ENCODE measurements around the gene CNTN4. TPM values are rescaled to one million over a fixed set of nuclear protein-coding genes. Genes with fewer than 3 reads are reported as not detected.

Gene CNTN4
- total and polyA plus RNA-seq, 4 donors: 1.2 to 3.8 (median 2.6) TPM

DNA sequence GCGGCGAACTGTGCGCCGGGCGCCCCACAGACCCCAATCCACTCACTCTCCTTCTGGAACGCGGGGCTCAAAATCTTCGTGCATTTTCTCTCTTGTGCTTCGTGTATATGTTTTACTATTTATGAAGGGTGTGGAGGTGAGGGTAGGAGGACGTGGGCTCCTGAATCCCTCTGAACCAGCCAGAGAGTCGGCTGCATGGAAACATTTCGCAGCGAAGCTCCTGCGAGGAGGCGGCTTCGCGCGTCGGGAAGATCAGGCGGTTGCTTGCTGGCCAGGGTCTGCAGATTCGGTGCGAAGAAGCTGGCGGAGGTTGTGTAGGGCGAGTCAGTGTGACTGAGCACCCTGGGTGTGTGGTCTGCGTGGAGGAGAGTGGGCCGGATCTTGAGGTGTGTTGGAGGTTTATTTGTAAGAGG lies 1.1 kb downstream of the CNTN4 start:
- H3K4me3 ChIP-seq (ENCODE audit: low read depth in 1 of 3, low read length in 3 of 3): peak overlapping the region in 1 of 3 donors; percentile 53
- no peaks in the 10 kb centered on the region for H3K36me3 ChIP-seq (ENCODE audit: control insufficient read depth in 4 of 4, insufficient read depth in 3 of 4, low read depth in 1 of 4, low read length in 3 of 4)
- no peak overlapping the region for H3K27ac ChIP-seq (ENCODE audit: low read depth in 1 of 2, low read length in 2 of 2)
- TF ChIP-seq, protein P1, sequence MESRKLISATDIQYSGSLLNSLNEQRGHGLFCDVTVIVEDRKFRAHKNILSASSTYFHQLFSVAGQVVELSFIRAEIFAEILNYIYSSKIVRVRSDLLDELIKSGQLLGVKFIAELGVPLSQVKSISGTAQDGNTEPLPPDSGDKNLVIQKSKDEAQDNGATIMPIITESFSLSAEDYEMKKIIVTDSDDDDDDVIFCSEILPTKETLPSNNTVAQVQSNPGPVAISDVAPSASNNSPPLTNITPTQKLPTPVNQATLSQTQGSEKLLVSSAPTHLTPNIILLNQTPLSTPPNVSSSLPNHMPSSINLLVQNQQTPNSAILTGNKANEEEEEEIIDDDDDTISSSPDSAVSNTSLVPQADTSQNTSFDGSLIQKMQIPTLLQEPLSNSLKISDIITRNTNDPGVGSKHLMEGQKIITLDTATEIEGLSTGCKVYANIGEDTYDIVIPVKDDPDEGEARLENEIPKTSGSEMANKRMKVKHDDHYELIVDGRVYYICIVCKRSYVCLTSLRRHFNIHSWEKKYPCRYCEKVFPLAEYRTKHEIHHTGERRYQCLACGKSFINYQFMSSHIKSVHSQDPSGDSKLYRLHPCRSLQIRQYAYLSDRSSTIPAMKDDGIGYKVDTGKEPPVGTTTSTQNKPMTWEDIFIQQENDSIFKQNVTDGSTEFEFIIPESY (IDR thresholded peaks at IDR 0.05): no peak
- TF ChIP-seq FOXA2 (IDR thresholded peaks at IDR 0.05): no peak
- no peak for TF ChIP-seq NR2F2 (IDR thresholded peaks at IDR 0.05)
- no peak for TF ChIP-seq EGR1 (IDR thresholded peaks at IDR 0.05; ENCODE audit: low read depth in 2 of 2)
- TF ChIP-seq GABPA (IDR thresholded peaks at IDR 0.05 in 1 of 2, conservative IDR thresholded peaks at IDR 0.05 in 1 of 2): no peak
- no peak for TF ChIP-seq YY1 (IDR thresholded peaks at IDR 0.05)
- no peak for TF ChIP-seq JUND (IDR thresholded peaks at IDR 0.05)
- TF ChIP-seq, protein P2, sequence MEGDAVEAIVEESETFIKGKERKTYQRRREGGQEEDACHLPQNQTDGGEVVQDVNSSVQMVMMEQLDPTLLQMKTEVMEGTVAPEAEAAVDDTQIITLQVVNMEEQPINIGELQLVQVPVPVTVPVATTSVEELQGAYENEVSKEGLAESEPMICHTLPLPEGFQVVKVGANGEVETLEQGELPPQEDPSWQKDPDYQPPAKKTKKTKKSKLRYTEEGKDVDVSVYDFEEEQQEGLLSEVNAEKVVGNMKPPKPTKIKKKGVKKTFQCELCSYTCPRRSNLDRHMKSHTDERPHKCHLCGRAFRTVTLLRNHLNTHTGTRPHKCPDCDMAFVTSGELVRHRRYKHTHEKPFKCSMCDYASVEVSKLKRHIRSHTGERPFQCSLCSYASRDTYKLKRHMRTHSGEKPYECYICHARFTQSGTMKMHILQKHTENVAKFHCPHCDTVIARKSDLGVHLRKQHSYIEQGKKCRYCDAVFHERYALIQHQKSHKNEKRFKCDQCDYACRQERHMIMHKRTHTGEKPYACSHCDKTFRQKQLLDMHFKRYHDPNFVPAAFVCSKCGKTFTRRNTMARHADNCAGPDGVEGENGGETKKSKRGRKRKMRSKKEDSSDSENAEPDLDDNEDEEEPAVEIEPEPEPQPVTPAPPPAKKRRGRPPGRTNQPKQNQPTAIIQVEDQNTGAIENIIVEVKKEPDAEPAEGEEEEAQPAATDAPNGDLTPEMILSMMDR (IDR thresholded peaks at IDR 0.05; ENCODE audit: low read depth, low read length, missing input control): no peak
- no peak for TF ChIP-seq RXRA (IDR thresholded peaks at IDR 0.05)
- TF ChIP-seq SP1 (IDR thresholded peaks at IDR 0.05): no peak
- peaks cover 2 to 9% (median 4%) of the 10 kb centered on the region in 4 donors for H3K27me3 ChIP-seq (ENCODE audit: control insufficient read depth in 4 of 4, insufficient read depth in 4 of 4, low read length in 3 of 4)
- H3K9ac ChIP-seq (ENCODE audit: low read depth in 1 of 2, low read length in 2 of 2): no peak overlapping the region
- no peak for DNase-seq (ENCODE audit: low spot score)
- peaks cover 0 to 9% (median 6%) of the 10 kb centered on the region in 4 donors for H3K4me1 ChIP-seq (ENCODE audit: control insufficient read depth in 4 of 4, insufficient read depth in 4 of 4, low read length in 3 of 4)
- WGBS: 5% methylated on average over 26 of the region's 26 CpGs
- no peaks in the 10 kb centered on the region for H3K9me3 ChIP-seq (ENCODE audit: control insufficient read depth in 4 of 4, low read length in 3 of 4)

DNA sequence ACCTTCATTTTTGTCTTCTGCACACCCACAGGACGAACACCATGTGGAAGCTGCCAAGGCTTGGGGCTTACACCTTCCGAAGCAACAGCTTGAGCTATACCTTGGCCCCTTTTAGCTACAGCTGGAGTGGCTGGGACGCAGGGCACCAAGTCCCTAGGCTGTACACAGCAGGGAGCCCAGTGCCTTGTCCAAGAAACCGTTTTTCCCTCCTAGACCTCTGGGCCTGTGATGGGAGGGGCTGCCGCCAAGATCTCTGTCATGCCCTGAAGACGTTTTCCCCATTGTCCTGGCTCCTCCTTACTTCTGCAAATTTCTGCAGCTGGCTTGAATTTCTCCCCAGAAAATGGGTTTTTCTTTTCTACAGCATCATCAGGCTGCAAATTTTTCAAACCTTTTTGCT lies 7.8 kb downstream of the CNTN4 start:
- TF ChIP-seq, protein P3, sequence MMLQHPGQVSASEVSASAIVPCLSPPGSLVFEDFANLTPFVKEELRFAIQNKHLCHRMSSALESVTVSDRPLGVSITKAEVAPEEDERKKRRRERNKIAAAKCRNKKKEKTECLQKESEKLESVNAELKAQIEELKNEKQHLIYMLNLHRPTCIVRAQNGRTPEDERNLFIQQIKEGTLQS (IDR thresholded peaks at IDR 0.05): no peak
- no peak for TF ChIP-seq YY1 (IDR thresholded peaks at IDR 0.05)
- TF ChIP-seq, protein P4, sequence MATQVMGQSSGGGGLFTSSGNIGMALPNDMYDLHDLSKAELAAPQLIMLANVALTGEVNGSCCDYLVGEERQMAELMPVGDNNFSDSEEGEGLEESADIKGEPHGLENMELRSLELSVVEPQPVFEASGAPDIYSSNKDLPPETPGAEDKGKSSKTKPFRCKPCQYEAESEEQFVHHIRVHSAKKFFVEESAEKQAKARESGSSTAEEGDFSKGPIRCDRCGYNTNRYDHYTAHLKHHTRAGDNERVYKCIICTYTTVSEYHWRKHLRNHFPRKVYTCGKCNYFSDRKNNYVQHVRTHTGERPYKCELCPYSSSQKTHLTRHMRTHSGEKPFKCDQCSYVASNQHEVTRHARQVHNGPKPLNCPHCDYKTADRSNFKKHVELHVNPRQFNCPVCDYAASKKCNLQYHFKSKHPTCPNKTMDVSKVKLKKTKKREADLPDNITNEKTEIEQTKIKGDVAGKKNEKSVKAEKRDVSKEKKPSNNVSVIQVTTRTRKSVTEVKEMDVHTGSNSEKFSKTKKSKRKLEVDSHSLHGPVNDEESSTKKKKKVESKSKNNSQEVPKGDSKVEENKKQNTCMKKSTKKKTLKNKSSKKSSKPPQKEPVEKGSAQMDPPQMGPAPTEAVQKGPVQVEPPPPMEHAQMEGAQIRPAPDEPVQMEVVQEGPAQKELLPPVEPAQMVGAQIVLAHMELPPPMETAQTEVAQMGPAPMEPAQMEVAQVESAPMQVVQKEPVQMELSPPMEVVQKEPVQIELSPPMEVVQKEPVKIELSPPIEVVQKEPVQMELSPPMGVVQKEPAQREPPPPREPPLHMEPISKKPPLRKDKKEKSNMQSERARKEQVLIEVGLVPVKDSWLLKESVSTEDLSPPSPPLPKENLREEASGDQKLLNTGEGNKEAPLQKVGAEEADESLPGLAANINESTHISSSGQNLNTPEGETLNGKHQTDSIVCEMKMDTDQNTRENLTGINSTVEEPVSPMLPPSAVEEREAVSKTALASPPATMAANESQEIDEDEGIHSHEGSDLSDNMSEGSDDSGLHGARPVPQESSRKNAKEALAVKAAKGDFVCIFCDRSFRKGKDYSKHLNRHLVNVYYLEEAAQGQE (IDR thresholded peaks at IDR 0.05): no peak
- no peak for TF ChIP-seq GABPA (IDR thresholded peaks at IDR 0.05 in 1 of 2, conservative IDR thresholded peaks at IDR 0.05 in 1 of 2)
- no peak for TF ChIP-seq HNF4A (conservative IDR thresholded peaks at IDR 0.05)
- TF ChIP-seq EGR1 (IDR thresholded peaks at IDR 0.05; ENCODE audit: low read depth in 2 of 2): no peak
- TF ChIP-seq, protein P2 (IDR thresholded peaks at IDR 0.05; ENCODE audit: low read depth, low read length, missing input control): no peak
- no peak for TF ChIP-seq SP1 (IDR thresholded peaks at IDR 0.05)
- no peak for TF ChIP-seq RAD21 (IDR thresholded peaks at IDR 0.05)
- TF ChIP-seq, protein P5, sequence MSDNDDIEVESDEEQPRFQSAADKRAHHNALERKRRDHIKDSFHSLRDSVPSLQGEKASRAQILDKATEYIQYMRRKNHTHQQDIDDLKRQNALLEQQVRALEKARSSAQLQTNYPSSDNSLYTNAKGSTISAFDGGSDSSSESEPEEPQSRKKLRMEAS (IDR thresholded peaks at IDR 0.05): no peak
- TF ChIP-seq JUND (IDR thresholded peaks at IDR 0.05): no peak
- no peak for TF ChIP-seq HNF4G (IDR thresholded peaks at IDR 0.05)
- TF ChIP-seq NR2F2 (IDR thresholded peaks at IDR 0.05): no peak
- no peak for TF ChIP-seq RXRA (IDR thresholded peaks at IDR 0.05)
- Histone ChIP-seq H3K27ac (ENCODE audit: low read depth in 1 of 2, low read length in 2 of 2) (no peak overlapping the region), H3K4me3 (ENCODE audit: low read depth in 1 of 3, low read length in 3 of 3) (no peak overlapping the region), H3K4me1 (ENCODE audit: control insufficient read depth in 4 of 4, insufficient read depth in 4 of 4, low read length in 3 of 4) (no peaks in the 10 kb centered on the region), H3K27me3 (ENCODE audit: control insufficient read depth in 4 of 4, insufficient read depth in 4 of 4, low read length in 3 of 4) (peaks cover 0 to 3% (median 0%) of the 10 kb centered on the region in 4 donors), H3K9me3 (ENCODE audit: control insufficient read depth in 4 of 4, low read length in 3 of 4) (peaks cover 0 to 3% (median 0%) of the 10 kb centered on the region in 4 donors), H3K36me3 (ENCODE audit: control insufficient read depth in 4 of 4, insufficient read depth in 3 of 4, low read depth in 1 of 4, low read length in 3 of 4) (no peaks in the 10 kb centered on the region), H3K9ac (ENCODE audit: low read depth in 1 of 2, low read length in 2 of 2) (no peak overlapping the region)
- DNase-seq (ENCODE audit: low spot score): no peak
- WGBS: 54% methylated on average over 6 of the region's 6 CpGs

Data from liver (tissue), 9 donors.